NK-92 (cell line): ENCODE measurements around the gene CRK.

Experiments used
- DNase-seq: peaks from one replicate; lab custom pipeline; 2025; ENCODE audit not compliant: unreplicated experiment; lab: John Stamatoyannopoulos, UW

The CRK gene

GRCh38 chr17:1486802-1487695, 31.0 kb upstream of the CRK start:
- DNase-seq = no peak

GRCh38 chr17:1485423-1486376, 29.7 kb upstream of the CRK start:
- no peak for DNase-seq

GRCh38 chr17:1484676-1485422, 28.8 kb upstream of the CRK start:
- no peak for DNase-seq

- no peak for DNase-seq
Observed at GRCh38 chr17:1484060-1484535, 28.1 kb upstream of the CRK start.

- no peak for DNase-seq
Observed at GRCh38 chr17:1482680-1483079, 26.6 kb upstream of the CRK start.

- DNase-seq = no peak
Observed at GRCh38 chr17:1481736-1482135, 25.7 kb upstream of the CRK start.

- DNase-seq = no peak
Observed at GRCh38 chr17:1480747-1481465, 24.9 kb upstream of the CRK start.

GRCh38 chr17:1478418-1478817, 22.4 kb upstream of the CRK start:
- no peak for DNase-seq

- DNase-seq = no peak
Observed at GRCh38 chr17:1475321-1475854, 19.4 kb upstream of the CRK start.

- no peak for DNase-seq
Observed at GRCh38 chr17:1474402-1475189, 18.6 kb upstream of the CRK start.

GRCh38 chr17:1473841-1474240, 17.8 kb upstream of the CRK start:
- no peak for DNase-seq

- DNase-seq = no peak
Observed at GRCh38 chr17:1473170-1473569, 17.1 kb upstream of the CRK start.

- DNase-seq = no peak
Observed at GRCh38 chr17:1471911-1472821, 16.1 kb upstream of the CRK start.

- DNase-seq = no peak
Observed at GRCh38 chr17:1471490-1471889, 15.5 kb upstream of the CRK start.

- no peak for DNase-seq
Observed at GRCh38 chr17:1470755-1471462, 14.9 kb upstream of the CRK start.

GRCh38 chr17:1470071-1470754, 14.2 kb upstream of the CRK start:
- DNase-seq = no peak

GRCh38 chr17:1469231-1469852, 13.3 kb upstream of the CRK start:
- no peak for DNase-seq
